KG1 (cell line): ENCODE data around the gene FHOD3.

ENCODE experiments used
- DNase-seq: peaks from one replicate; lab custom pipeline; 2025; lab: John Stamatoyannopoulos, UW

Gene FHOD3

GRCh38 chr18:36630917-36631316, 333.4 kb downstream of the FHOD3 start:
- DNase-seq, result no peak

- DNase-seq, result no peak
Measured at GRCh38 chr18:36633961-36634412, 336.5 kb downstream of the FHOD3 start.

- no peak for DNase-seq
Measured at GRCh38 chr18:36634573-36635216, 337.2 kb downstream of the FHOD3 start.

GRCh38 chr18:36635414-36636096, 338.0 kb downstream of the FHOD3 start:
- DNase-seq, result no peak

GRCh38 chr18:36636237-36636817, 338.8 kb downstream of the FHOD3 start:
- DNase-seq, result no peak

- no peak for DNase-seq
Measured at GRCh38 chr18:36638224-36638623, 340.7 kb downstream of the FHOD3 start.

- DNase-seq, result no peak
Measured at GRCh38 chr18:36640021-36640952, 342.8 kb downstream of the FHOD3 start.

- no peak for DNase-seq
Measured at GRCh38 chr18:36643061-36643460, 345.5 kb downstream of the FHOD3 start.

- DNase-seq, result no peak
Measured at GRCh38 chr18:36648803-36649202, 351.3 kb downstream of the FHOD3 start.

GRCh38 chr18:36649205-36649604, 351.7 kb downstream of the FHOD3 start:
- no peak for DNase-seq

- no peak for DNase-seq
Measured at GRCh38 chr18:36650266-36650665, 352.8 kb downstream of the FHOD3 start.

GRCh38 chr18:36650906-36651305, 353.4 kb downstream of the FHOD3 start:
- no peak for DNase-seq

GRCh38 chr18:36652503-36652902, 355.0 kb downstream of the FHOD3 start:
- no peak for DNase-seq

GRCh38 chr18:36653141-36653869, 355.8 kb downstream of the FHOD3 start:
- DNase-seq, result no peak

GRCh38 chr18:36653870-36654269, 356.4 kb downstream of the FHOD3 start:
- DNase-seq, result no peak

- no peak for DNase-seq
Measured at GRCh38 chr18:36655074-36655473, 357.6 kb downstream of the FHOD3 start.

- no peak for DNase-seq
Measured at GRCh38 chr18:36655930-36656329, 358.4 kb downstream of the FHOD3 start.

GRCh38 chr18:36658611-36659010, 361.1 kb downstream of the FHOD3 start:
- no peak for DNase-seq

GRCh38 chr18:36660311-36660710, 362.8 kb downstream of the FHOD3 start:
- no peak for DNase-seq

GRCh38 chr18:36661999-36662398, 364.5 kb downstream of the FHOD3 start:
- DNase-seq, result no peak

- no peak for DNase-seq
Measured at GRCh38 chr18:36663312-36663711, 365.8 kb downstream of the FHOD3 start.

- no peak for DNase-seq
Measured at GRCh38 chr18:36665952-36666351, 368.4 kb downstream of the FHOD3 start.
